GM23338 (cell line): ENCODE results near the gene KIF4A. TPM values are rescaled to one million over a fixed set of nuclear protein-coding genes. Genes with fewer than 3 reads are reported as not detected.

Experiments used
- ATAC-seq: fragments of 200-7000 bp; cut with Tn5 transposase; 3 replicates; pipeline ENCODE4 v1.9.1; 2020
- DNase-seq: peaks from one replicate; pipeline ENCODE4 v3.0.0-alpha.2; 2015; ENCODE audit warnings: low spot score
- H2AFZ ChIP-seq: fragments of 200-600 bp; sonication (generic); 2 replicates; pipeline ENCODE4 v1.8.0; 2016; ENCODE audit warnings: antibody characterized with exemption, mild to moderate bottlenecking, moderate library complexity
- H3F3A ChIP-seq: fragments of 200-600 bp; sonication (generic); replicated peaks from 2 replicates; pipeline ENCODE4 v1.8.0; 2017; ENCODE audit warnings: antibody characterized with exemption, mixed run types, low read depth
- H3K27ac ChIP-seq: fragments of 200-600 bp; sonication (generic); 2 replicates; pipeline ENCODE4 v1.6.1; 2016; ENCODE audit warnings: low read depth
- H3K27me3 ChIP-seq: fragments of 200-600 bp; sonication (generic); 2 replicates; pipeline ENCODE4 v1.8.0; 2016; ENCODE audit warnings: mild to moderate bottlenecking, mixed run types, moderate library complexity; ENCODE audit not compliant: insufficient read depth
- H3K36me3 ChIP-seq: fragments of 200-600 bp; sonication (generic); 2 replicates; pipeline ENCODE4 v1.8.0; 2016; ENCODE audit warnings: mild to moderate bottlenecking; ENCODE audit not compliant: insufficient read depth
- H3K4me1 ChIP-seq: fragments of 200-600 bp; sonication (generic); 2 replicates; pipeline ENCODE4 v1.8.0; 2016; ENCODE audit warnings: mild to moderate bottlenecking, moderate library complexity; ENCODE audit not compliant: insufficient read depth
- H3K4me2 ChIP-seq: fragments of 200-600 bp; sonication (generic); 2 replicates; pipeline ENCODE4 v1.7.1; 2017; ENCODE audit warnings: mixed run types
- H3K4me3 ChIP-seq: fragments of 200-600 bp; sonication (generic); 2 replicates; pipeline ENCODE4 v1.6.1; 2016; ENCODE audit warnings: mixed run types
- H3K79me2 ChIP-seq: fragments of 200-600 bp; sonication (generic); replicated peaks from 2 replicates; pipeline ENCODE4 v1.8.0; 2017; ENCODE audit warnings: mild to moderate bottlenecking; ENCODE audit not compliant: insufficient read depth
- H3K9me2 ChIP-seq: fragments of 200-600 bp; sonication (generic); 2 replicates; pipeline ENCODE4 v1.8.0; 2017; ENCODE audit not compliant: insufficient read depth
- H4K20me1 ChIP-seq: fragments of 200-600 bp; sonication (generic); replicated peaks from 2 replicates; pipeline ENCODE4 v1.8.0; 2017; ENCODE audit warnings: mild to moderate bottlenecking; ENCODE audit not compliant: insufficient read depth
- H3K27ac Mint-ChIP-seq: 2 replicates; pipeline ENCODE4 v1.8.0; 2020; ENCODE audit warnings: inconsistent platforms, mild to moderate bottlenecking, moderate library complexity, mixed read lengths
- H3K27me3 Mint-ChIP-seq: 3 replicates; pipeline ENCODE4 v1.8.0; 2022; ENCODE audit warnings: low read depth, mild to moderate bottlenecking, moderate library complexity, mixed read lengths, inconsistent platforms; ENCODE audit not compliant: insufficient read depth, poor library complexity
- H3K36me3 Mint-ChIP-seq: 3 replicates; pipeline ENCODE4 v1.8.0; 2021; ENCODE audit warnings: low read depth, mild to moderate bottlenecking, inconsistent platforms, moderate library complexity, mixed read lengths
- H3K4me1 Mint-ChIP-seq: 3 replicates; pipeline ENCODE4 v1.8.0; 2020; ENCODE audit warnings: mild to moderate bottlenecking, inconsistent platforms, mixed read lengths
- H3K4me3 Mint-ChIP-seq: 3 replicates; pipeline ENCODE4 v1.8.0; 2021; ENCODE audit warnings: moderate library complexity, mild to moderate bottlenecking, inconsistent platforms, mixed read lengths
- H3K9me3 Mint-ChIP-seq: 3 replicates; pipeline ENCODE4 v1.8.0; 2020; ENCODE audit warnings: moderate library complexity, mild to moderate bottlenecking, inconsistent platforms, mixed read lengths
- CREB1 ChIP-seq: fragments of 250-450 bp; sonication (Bioruptor Pico); IDR thresholded peaks from 2 replicates; pipeline ENCODE4 v1.5.0; 2020; ENCODE audit warnings: low read depth, mild to moderate bottlenecking, moderate library complexity
- EZH2phosphoT487 ChIP-seq: fragments of 200-600 bp; sonication (generic); IDR thresholded peaks from one replicate; pipeline ENCODE4 v1.8.1; 2018; ENCODE audit warnings: antibody characterized with exemption; ENCODE audit not compliant: unreplicated experiment
- NANOG ChIP-seq: IDR thresholded peaks from 2 replicates; pipeline ENCODE4 v1.6.1; 2016; ENCODE audit warnings: antibody characterized with exemption, borderline replicate concordance
- POLR2AphosphoS5 ChIP-seq: IDR thresholded peaks from 2 replicates; pipeline ENCODE4 v1.6.1; 2016; ENCODE audit warnings: antibody characterized with exemption, low read depth
- STAT1 ChIP-seq: IDR thresholded peaks from one replicate; pipeline ENCODE4 v1.6.1; 2016; ENCODE audit warnings: antibody characterized with exemption; ENCODE audit not compliant: unreplicated experiment
- ZNF331 ChIP-seq: fragments of 250-450 bp; sonication (Bioruptor Pico); IDR thresholded peaks from 2 replicates; pipeline ENCODE4 v1.5.0; 2020; ENCODE audit warnings: low read depth, mild to moderate bottlenecking, moderate library complexity
- polyA plus RNA-seq: library from polyadenylated mRNA; unstranded; fragments of >200 nt; fragmentation: Nextera tagmentation; extraction: Ambion mirVana; gene quantifications from 2 replicates; pipeline ENCODE4 v1.2.1, GENCODE V29; 2016
- total RNA-seq: library from RNA; depleted of rRNA; stranded (reverse); fragments of >200 nt; shearing (Covaris generic); gene quantifications from 2 replicates; pipeline ENCODE4 v1.2.3, GENCODE V29; 2014
- TF ChIP-seq, protein P1 (sequence below), 2 experiments: fragments of 200-600 bp in 1 of 2; sonication (generic) in 1 of 2; conservative IDR thresholded peaks; 2 replicates each; pipeline versions ENCODE4 v1.5.1 to v1.6.1; 2016 to 2017; ENCODE audit warnings: antibody characterized with exemption in 2 of 2, low read depth in 2 of 2, mild to moderate bottlenecking in 2 of 2, moderate library complexity in 1 of 2
- TF ChIP-seq, protein P2 (sequence below): IDR thresholded peaks from one replicate; pipeline ENCODE4 v1.6.1; 2018; ENCODE audit warnings: antibody characterized with exemption; ENCODE audit not compliant: unreplicated experiment
- TF ChIP-seq, protein P3 (sequence below): fragments of 250-450 bp; sonication (Bioruptor Pico); IDR thresholded peaks from 2 replicates; pipeline ENCODE4 v1.5.0; 2020; ENCODE audit warnings: mild to moderate bottlenecking, moderate library complexity

KIF4A gene
- total and polyA plus RNA-seq, 2 experiments from 2014 or later, result 21.5 to 27.6 TPM

DNA sequence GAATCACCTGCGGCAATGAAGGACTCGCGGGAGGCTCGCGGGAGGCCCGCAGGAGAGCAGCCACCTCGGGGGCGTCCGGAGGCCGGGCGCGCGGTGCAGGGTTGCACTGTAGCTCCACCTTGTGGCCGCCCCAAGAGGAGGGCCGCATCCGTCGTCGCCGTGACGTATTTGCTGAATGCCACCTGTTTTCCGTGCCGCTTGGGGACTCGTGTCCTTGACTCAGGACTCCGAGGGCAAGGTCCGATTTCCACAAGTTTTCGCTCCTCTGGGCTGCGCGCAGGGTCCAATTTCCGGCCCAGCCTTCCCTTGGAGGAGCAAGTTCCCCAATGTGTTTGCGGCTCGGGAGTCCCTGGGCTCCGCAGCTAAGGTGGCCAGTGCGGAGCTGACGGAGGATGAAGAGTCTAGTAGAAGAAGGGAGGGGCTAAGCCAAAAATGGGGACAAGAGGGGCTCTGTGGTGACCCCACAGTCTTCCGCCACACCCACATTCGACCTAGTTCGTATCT, 144.0 kb downstream of the KIF4A start:
- TF ChIP-seq STAT1 (no peak), POLR2AphosphoS5 (peak; percentile 69), CREB1 (peak; percentile 91), EZH2phosphoT487 (no peak), ZNF331 (CRISPR knock-in tag) (no peak), NANOG (no peak)
- TF ChIP-seq, protein P1, sequence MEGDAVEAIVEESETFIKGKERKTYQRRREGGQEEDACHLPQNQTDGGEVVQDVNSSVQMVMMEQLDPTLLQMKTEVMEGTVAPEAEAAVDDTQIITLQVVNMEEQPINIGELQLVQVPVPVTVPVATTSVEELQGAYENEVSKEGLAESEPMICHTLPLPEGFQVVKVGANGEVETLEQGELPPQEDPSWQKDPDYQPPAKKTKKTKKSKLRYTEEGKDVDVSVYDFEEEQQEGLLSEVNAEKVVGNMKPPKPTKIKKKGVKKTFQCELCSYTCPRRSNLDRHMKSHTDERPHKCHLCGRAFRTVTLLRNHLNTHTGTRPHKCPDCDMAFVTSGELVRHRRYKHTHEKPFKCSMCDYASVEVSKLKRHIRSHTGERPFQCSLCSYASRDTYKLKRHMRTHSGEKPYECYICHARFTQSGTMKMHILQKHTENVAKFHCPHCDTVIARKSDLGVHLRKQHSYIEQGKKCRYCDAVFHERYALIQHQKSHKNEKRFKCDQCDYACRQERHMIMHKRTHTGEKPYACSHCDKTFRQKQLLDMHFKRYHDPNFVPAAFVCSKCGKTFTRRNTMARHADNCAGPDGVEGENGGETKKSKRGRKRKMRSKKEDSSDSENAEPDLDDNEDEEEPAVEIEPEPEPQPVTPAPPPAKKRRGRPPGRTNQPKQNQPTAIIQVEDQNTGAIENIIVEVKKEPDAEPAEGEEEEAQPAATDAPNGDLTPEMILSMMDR (conservative IDR thresholded peaks at IDR 0.05; ENCODE audit: low read depth in 2 of 2), result peak; percentile 44 to 80
- TF ChIP-seq, protein P2, sequence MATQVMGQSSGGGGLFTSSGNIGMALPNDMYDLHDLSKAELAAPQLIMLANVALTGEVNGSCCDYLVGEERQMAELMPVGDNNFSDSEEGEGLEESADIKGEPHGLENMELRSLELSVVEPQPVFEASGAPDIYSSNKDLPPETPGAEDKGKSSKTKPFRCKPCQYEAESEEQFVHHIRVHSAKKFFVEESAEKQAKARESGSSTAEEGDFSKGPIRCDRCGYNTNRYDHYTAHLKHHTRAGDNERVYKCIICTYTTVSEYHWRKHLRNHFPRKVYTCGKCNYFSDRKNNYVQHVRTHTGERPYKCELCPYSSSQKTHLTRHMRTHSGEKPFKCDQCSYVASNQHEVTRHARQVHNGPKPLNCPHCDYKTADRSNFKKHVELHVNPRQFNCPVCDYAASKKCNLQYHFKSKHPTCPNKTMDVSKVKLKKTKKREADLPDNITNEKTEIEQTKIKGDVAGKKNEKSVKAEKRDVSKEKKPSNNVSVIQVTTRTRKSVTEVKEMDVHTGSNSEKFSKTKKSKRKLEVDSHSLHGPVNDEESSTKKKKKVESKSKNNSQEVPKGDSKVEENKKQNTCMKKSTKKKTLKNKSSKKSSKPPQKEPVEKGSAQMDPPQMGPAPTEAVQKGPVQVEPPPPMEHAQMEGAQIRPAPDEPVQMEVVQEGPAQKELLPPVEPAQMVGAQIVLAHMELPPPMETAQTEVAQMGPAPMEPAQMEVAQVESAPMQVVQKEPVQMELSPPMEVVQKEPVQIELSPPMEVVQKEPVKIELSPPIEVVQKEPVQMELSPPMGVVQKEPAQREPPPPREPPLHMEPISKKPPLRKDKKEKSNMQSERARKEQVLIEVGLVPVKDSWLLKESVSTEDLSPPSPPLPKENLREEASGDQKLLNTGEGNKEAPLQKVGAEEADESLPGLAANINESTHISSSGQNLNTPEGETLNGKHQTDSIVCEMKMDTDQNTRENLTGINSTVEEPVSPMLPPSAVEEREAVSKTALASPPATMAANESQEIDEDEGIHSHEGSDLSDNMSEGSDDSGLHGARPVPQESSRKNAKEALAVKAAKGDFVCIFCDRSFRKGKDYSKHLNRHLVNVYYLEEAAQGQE, result no peak
- TF ChIP-seq, protein P3, sequence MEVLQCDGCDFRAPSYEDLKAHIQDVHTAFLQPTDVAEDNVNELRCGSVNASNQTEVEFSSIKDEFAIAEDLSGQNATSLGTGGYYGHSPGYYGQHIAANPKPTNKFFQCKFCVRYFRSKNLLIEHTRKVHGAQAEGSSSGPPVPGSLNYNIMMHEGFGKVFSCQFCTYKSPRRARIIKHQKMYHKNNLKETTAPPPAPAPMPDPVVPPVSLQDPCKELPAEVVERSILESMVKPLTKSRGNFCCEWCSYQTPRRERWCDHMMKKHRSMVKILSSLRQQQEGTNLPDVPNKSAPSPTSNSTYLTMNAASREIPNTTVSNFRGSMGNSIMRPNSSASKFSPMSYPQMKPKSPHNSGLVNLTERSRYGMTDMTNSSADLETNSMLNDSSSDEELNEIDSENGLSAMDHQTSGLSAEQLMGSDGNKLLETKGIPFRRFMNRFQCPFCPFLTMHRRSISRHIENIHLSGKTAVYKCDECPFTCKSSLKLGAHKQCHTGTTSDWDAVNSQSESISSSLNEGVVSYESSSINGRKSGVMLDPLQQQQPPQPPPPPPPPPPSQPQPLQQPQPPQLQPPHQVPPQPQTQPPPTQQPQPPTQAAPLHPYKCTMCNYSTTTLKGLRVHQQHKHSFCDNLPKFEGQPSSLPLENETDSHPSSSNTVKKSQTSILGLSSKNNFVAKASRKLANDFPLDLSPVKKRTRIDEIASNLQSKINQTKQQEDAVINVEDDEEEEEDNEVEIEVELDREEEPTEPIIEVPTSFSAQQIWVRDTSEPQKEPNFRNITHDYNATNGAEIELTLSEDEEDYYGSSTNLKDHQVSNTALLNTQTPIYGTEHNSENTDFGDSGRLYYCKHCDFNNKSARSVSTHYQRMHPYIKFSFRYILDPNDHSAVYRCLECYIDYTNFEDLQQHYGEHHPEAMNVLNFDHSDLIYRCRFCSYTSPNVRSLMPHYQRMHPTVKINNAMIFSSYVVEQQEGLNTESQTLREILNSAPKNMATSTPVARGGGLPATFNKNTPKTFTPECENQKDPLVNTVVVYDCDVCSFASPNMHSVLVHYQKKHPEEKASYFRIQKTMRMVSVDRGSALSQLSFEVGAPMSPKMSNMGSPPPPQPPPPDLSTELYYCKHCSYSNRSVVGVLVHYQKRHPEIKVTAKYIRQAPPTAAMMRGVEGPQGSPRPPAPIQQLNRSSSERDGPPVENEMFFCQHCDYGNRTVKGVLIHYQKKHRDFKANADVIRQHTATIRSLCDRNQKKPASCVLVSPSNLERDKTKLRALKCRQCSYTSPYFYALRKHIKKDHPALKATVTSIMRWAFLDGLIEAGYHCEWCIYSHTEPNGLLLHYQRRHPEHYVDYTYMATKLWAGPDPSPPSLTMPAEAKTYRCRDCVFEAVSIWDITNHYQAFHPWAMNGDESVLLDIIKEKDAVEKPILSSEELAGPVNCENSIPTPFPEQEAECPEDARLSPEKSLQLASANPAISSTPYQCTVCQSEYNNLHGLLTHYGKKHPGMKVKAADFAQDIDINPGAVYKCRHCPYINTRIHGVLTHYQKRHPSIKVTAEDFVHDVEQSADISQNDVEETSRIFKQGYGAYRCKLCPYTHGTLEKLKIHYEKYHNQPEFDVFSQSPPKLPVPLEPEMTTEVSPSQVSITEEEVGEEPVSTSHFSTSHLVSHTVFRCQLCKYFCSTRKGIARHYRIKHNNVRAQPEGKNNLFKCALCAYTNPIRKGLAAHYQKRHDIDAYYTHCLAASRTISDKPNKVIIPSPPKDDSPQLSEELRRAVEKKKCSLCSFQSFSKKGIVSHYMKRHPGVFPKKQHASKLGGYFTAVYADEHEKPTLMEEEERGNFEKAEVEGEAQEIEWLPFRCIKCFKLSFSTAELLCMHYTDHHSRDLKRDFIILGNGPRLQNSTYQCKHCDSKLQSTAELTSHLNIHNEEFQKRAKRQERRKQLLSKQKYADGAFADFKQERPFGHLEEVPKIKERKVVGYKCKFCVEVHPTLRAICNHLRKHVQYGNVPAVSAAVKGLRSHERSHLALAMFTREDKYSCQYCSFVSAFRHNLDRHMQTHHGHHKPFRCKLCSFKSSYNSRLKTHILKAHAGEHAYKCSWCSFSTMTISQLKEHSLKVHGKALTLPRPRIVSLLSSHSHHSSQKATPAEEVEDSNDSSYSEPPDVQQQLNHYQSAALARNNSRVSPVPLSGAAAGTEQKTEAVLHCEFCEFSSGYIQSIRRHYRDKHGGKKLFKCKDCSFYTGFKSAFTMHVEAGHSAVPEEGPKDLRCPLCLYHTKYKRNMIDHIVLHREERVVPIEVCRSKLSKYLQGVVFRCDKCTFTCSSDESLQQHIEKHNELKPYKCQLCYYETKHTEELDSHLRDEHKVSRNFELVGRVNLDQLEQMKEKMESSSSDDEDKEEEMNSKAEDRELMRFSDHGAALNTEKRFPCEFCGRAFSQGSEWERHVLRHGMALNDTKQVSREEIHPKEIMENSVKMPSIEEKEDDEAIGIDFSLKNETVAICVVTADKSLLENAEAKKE (CRISPR knock-in tag), result no peak
- H4K20me1 ChIP-seq, result no peaks in the 10 kb centered on the region
- DNase-seq (peak; percentile 73), ATAC-seq (peak; percentile 63)
- Mint-ChIP-seq H3K27ac (peak overlapping the region; percentile 98), H3K4me3 (peak overlapping the region; percentile 90), H3K36me3 (peaks cover 25% of the 10 kb centered on the region), H3K4me1 (peaks cover 18% of the 10 kb centered on the region), H3K27me3 (peaks cover 4% of the 10 kb centered on the region), H3K9me3 (no peaks in the 10 kb centered on the region)
- no peaks in the 10 kb centered on the region for H3K27me3 ChIP-seq
- peak overlapping the region; percentile 83 for H3K4me2 ChIP-seq
- no peaks in the 10 kb centered on the region for H3K36me3 ChIP-seq
- H3K4me1 ChIP-seq, result no peaks in the 10 kb centered on the region; the same call in 1 of the 2 replicates
- H3K27ac ChIP-seq, result peak overlapping the region; percentile 81
- H3K79me2 ChIP-seq, result no peaks in the 10 kb centered on the region
- peak overlapping the region; percentile 90 for H2AFZ ChIP-seq
- H3K9me2 ChIP-seq, result no peaks in the 10 kb centered on the region
- peak overlapping the region; percentile 81 for H3K4me3 ChIP-seq
- no peaks in the 10 kb centered on the region for H3F3A ChIP-seq
